ENCODE measurements around the gene LDLRAD4.

- TF ChIP-seq CTCF (IDR thresholded peaks at IDR 0.05) (no peak), POLR2A (IDR thresholded peaks at IDR 0.05) (no peak)
These were observed 397.5 kb downstream of the LDLRAD4 start for GRCh38 chr18:13616041-13616440.

Data from lower leg skin (tissue), 3 donors.